ENCODE measurements around the gene TERF2IP.

GRCh38 chr16:75620326-75621169 is 27.0 kb upstream of the TERF2IP start:
- TF ChIP-seq CTCF (IDR thresholded peaks at IDR 0.05), result no peak
- TF ChIP-seq EZH2 (IDR thresholded peaks at IDR 0.05; ENCODE audit: borderline replicate concordance, insufficient read depth, low read depth, low read length, poor library complexity, severe bottlenecking), result no peak
